MM.1S (cell line): ENCODE measurements around the gene TMED1.
"Not testable (repeated sequence)": the region's sequence is repeated elsewhere in the genome, so short reads cannot be mapped to it uniquely, and the experiment has no call there.

Source experiments
- DNase-seq: peaks from one replicate; pipeline ENCODE4 v3.0.0-alpha.2; 2015
- H2AFZ ChIP-seq: fragments of 300-600 bp; sonication (generic); 2 replicates; pipeline ENCODE4 v1.6.0; 2016; ENCODE audit warnings: antibody characterized with exemption, low read length
- H3F3A ChIP-seq: fragments of 300-600 bp; sonication (generic); 2 replicates; pipeline ENCODE4 v1.6.1; 2016; ENCODE audit warnings: mild to moderate bottlenecking, antibody characterized with exemption, low read length, moderate library complexity, mixed read lengths; ENCODE audit not compliant: insufficient read depth
- H3K27ac ChIP-seq: fragments of 300-600 bp; sonication (generic); 2 replicates; pipeline ENCODE4 v1.5.1; 2016; ENCODE audit warnings: mild to moderate bottlenecking, low read length
- H3K27me3 ChIP-seq: fragments of 300-600 bp; sonication (generic); replicated peaks from 2 replicates; pipeline ENCODE4 v1.6.0; 2016; ENCODE audit warnings: low read length; ENCODE audit not compliant: insufficient read depth
- H3K36me3 ChIP-seq: fragments of 300-600 bp; sonication (generic); replicated peaks from 2 replicates; pipeline ENCODE4 v1.6.1; 2016; ENCODE audit warnings: mild to moderate bottlenecking, low read length, mixed read lengths; ENCODE audit not compliant: insufficient read depth
- H3K4me1 ChIP-seq: fragments of 300-600 bp; sonication (generic); 2 replicates; pipeline ENCODE4 v1.6.1; 2016; ENCODE audit warnings: low read length, mixed read lengths
- H3K4me2 ChIP-seq: fragments of 300-600 bp; sonication (generic); 2 replicates; pipeline ENCODE4 v1.6.0; 2016; ENCODE audit warnings: low read depth, low read length
- H3K4me3 ChIP-seq: fragments of 300-600 bp; sonication (generic); 2 replicates; pipeline ENCODE4 v1.5.1; 2016; ENCODE audit warnings: low read length, mixed read lengths
- H3K79me2 ChIP-seq: fragments of 300-600 bp; sonication (generic); 2 replicates; pipeline ENCODE4 v1.6.1; 2016; ENCODE audit warnings: mixed run types, low read length, mixed read lengths
- H3K9ac ChIP-seq: fragments of 300-600 bp; sonication (generic); 2 replicates; pipeline ENCODE4 v1.6.1; 2016; ENCODE audit warnings: low read length, mixed read lengths
- H3K9me2 ChIP-seq: fragments of 300-600 bp; sonication (generic); replicated peaks from 2 replicates; pipeline ENCODE4 v1.6.1; 2016; ENCODE audit warnings: mild to moderate bottlenecking, low read length, mixed read lengths; ENCODE audit not compliant: insufficient read depth
- H3K9me3 ChIP-seq: fragments of 300-600 bp; sonication (generic); replicated peaks from 2 replicates; pipeline ENCODE4 v1.6.1; 2016; ENCODE audit warnings: mild to moderate bottlenecking, low read length, mixed read lengths; ENCODE audit not compliant: insufficient read depth
- H4K20me1 ChIP-seq: fragments of 300-600 bp; sonication (generic); 2 replicates; pipeline ENCODE4 v1.6.1; 2016; ENCODE audit warnings: mild to moderate bottlenecking, low read length, moderate library complexity, mixed read lengths; ENCODE audit not compliant: insufficient read depth
- CTCF ChIP-seq: fragments of 300-600 bp; sonication (generic); IDR thresholded peaks from 2 replicates; pipeline ENCODE4 v1.5.1; 2016; ENCODE audit warnings: antibody characterized with exemption, low read length, mixed read lengths
- EZH2 ChIP-seq: fragments of 300-600 bp; sonication (generic); optimal IDR thresholded peaks from 2 replicates; pipeline ENCODE3; 2017; ENCODE audit warnings: low read depth, mild to moderate bottlenecking, antibody characterized with exemption, low read length, mixed read lengths
- EZH2phosphoT487 ChIP-seq: fragments of 300-600 bp; sonication (generic); IDR thresholded peaks from 2 replicates; pipeline ENCODE4 v1.6.1; 2018; ENCODE audit warnings: antibody characterized with exemption, low read length

Gene TMED1

GRCh38 chr19:10882108-10882457 lies 46.1 kb upstream of the TMED1 start:
- Histone ChIP-seq H4K20me1 (no peaks in the 10 kb centered on the region), H3K9me2 (no peaks in the 10 kb centered on the region), H2AFZ (no peak overlapping the region), H3K9me3 (no peaks in the 10 kb centered on the region), H3K27me3 (no peaks in the 10 kb centered on the region), H3K36me3 (no peaks in the 10 kb centered on the region), H3K9ac (no peak overlapping the region), H3K4me3 (no peak overlapping the region), H3K79me2 (peaks cover 80% of the 10 kb centered on the region), H3K4me2 (no peak overlapping the region), H3F3A (peaks cover 10% of the 10 kb centered on the region), H3K27ac (no peak overlapping the region), H3K4me1 (peaks cover 15% of the 10 kb centered on the region)
- TF ChIP-seq CTCF = no peak
- TF ChIP-seq EZH2phosphoT487 = no peak
- TF ChIP-seq EZH2 = no peak
- DNase-seq = no peak

- no peak overlapping the region for H3K4me3 ChIP-seq
- H3K36me3 ChIP-seq = no peaks in the 10 kb centered on the region
- peaks cover 10% of the 10 kb centered on the region for H3F3A ChIP-seq
- no peaks in the 10 kb centered on the region for H3K27me3 ChIP-seq
- no peak overlapping the region for H3K9ac ChIP-seq
- H3K27ac ChIP-seq = no peak overlapping the region
- no peak for DNase-seq
- H3K9me2 ChIP-seq = no peaks in the 10 kb centered on the region
- peaks cover 80% of the 10 kb centered on the region for H3K79me2 ChIP-seq
- H3K4me1 ChIP-seq = peaks cover 15% of the 10 kb centered on the region
- TF ChIP-seq EZH2 (no peak), EZH2phosphoT487 (no peak), CTCF (no peak)
- no peak overlapping the region for H3K4me2 ChIP-seq
- no peaks in the 10 kb centered on the region for H4K20me1 ChIP-seq
- H2AFZ ChIP-seq = no peak overlapping the region
- no peaks in the 10 kb centered on the region for H3K9me3 ChIP-seq
Measured at GRCh38 chr19:10881403-10882107, 45.5 kb upstream of the TMED1 start.

DNA sequence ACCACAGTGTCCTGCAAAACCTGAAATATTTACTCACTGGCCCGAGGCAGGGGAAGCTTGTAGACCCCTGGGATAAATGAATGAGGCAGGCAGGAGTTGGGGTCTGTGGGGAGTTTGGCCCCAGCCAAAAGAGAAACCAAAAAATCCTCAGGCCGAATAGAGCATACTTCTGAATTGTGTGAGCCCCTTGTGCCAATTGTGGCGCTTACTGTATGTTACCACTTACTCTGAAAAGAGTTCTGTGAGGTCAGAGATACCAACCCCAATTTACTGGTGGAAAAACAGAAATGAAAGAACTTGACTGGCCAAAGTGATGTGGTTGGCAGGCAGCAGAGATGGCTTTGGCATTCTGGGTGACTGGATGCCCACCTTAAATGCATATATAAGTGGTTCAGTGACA lies 42.2 kb upstream of the TMED1 start:
- Histone ChIP-seq H3K79me2 (peaks cover 89% of the 10 kb centered on the region), H3K27me3 (no peaks in the 10 kb centered on the region), H3K4me3 (peak overlapping the region; percentile 39), H3K9me2 (no peaks in the 10 kb centered on the region), H3K27ac (peak overlapping the region; percentile 80), H2AFZ (peak overlapping the region; percentile 21), H3K4me2 (peak overlapping the region; percentile 82), H3F3A (peaks cover 10% of the 10 kb centered on the region), H3K9me3 (no peaks in the 10 kb centered on the region), H3K9ac (peak overlapping the region; percentile 72), H4K20me1 (no peaks in the 10 kb centered on the region), H3K4me1 (peaks cover 19% of the 10 kb centered on the region), H3K36me3 (no peaks in the 10 kb centered on the region)
- no peak for TF ChIP-seq CTCF
- TF ChIP-seq EZH2phosphoT487 = no peak
- TF ChIP-seq EZH2 = no peak
- DNase-seq = peak; percentile 66

DNA sequence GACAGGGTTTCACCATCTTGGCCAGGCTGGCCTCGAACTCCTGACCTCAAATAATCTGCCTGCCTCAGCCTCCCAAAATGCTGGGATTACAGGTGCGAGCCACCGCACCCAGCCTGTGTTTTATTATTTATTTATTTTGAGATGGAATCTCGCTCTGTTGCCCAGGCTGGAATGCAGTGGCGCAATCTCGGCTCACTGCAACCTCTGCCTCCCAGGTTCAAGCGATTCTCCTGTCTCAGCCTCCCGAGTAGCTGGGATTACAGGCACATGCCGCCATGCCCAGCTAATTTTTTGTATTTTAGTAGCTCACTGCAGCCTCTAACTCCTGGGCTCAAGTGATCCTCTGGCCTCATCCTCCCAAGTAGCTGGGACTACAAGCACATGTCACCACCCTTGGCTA lies 41.6 kb upstream of the TMED1 start:
- H3K27me3 ChIP-seq, H3K4me3 ChIP-seq, H2AFZ ChIP-seq, H4K20me1 ChIP-seq, DNase-seq, H3K36me3 ChIP-seq, H3K9me2 ChIP-seq, H3K9me3 ChIP-seq: not testable (repeated sequence)
- peak overlapping the region; percentile 72 for H3K9ac ChIP-seq
- H3K27ac ChIP-seq = peak overlapping the region; percentile 80; the same call in 1 of the 2 replicates
- H3F3A ChIP-seq = peaks cover 14% of the 10 kb centered on the region
- peaks cover 25% of the 10 kb centered on the region for H3K4me1 ChIP-seq
- peaks cover 89% of the 10 kb centered on the region for H3K79me2 ChIP-seq
- H3K4me2 ChIP-seq = peak overlapping the region; percentile 82; the same call in 1 of the 2 replicates
